Neural progenitor cell (in vitro differentiated cells): Measurements from ENCODE around the gene RBM28. TPM values are rescaled to one million over a fixed set of nuclear protein-coding genes. Genes with fewer than 3 reads are reported as not detected.

Experiments
- DNase-seq: peaks from one replicate; pipeline ENCODE4 v3.0.0-alpha.2; 2016; ENCODE audit warnings: low spot score
- H2AFZ ChIP-seq: fragments of 200-600 bp; sonication (generic); replicated peaks from 2 replicates; pipeline ENCODE4 v1.6.1; 2016; ENCODE audit warnings: antibody characterized with exemption
- H3F3A ChIP-seq: fragments of 200-600 bp; sonication (generic); 2 replicates; pipeline ENCODE4 v1.6.1; 2016; ENCODE audit warnings: antibody characterized with exemption, low read depth
- H3K27ac ChIP-seq: fragments of 200-600 bp; sonication (generic); 2 replicates; pipeline ENCODE4 v1.5.1; 2016; ENCODE audit warnings: mild to moderate bottlenecking
- H3K27me3 ChIP-seq: fragments of 200-600 bp; sonication (generic); 2 replicates; pipeline ENCODE4 v1.6.1; 2016; ENCODE audit warnings: mild to moderate bottlenecking, moderate library complexity
- H3K36me3 ChIP-seq: fragments of 200-600 bp; sonication (generic); 2 replicates; pipeline ENCODE4 v1.5.1; 2016
- H3K4me1 ChIP-seq: fragments of 200-600 bp; sonication (generic); 2 replicates; pipeline ENCODE4 v1.6.1; 2016; ENCODE audit warnings: mixed run types
- H3K4me2 ChIP-seq: fragments of 200-600 bp; sonication (generic); 2 replicates; pipeline ENCODE4 v1.6.1; 2016
- H3K4me3 ChIP-seq: fragments of 200-600 bp; sonication (generic); 2 replicates; pipeline ENCODE4 v1.5.1; 2016
- H3K79me2 ChIP-seq: fragments of 200-600 bp; sonication (generic); 2 replicates; pipeline ENCODE4 v1.6.1; 2016; ENCODE audit warnings: low read depth
- H3K9ac ChIP-seq: fragments of 200-600 bp; sonication (generic); 2 replicates; pipeline ENCODE4 v1.6.1; 2016
- H3K9me3 ChIP-seq: fragments of 200-600 bp; sonication (generic); 2 replicates; pipeline ENCODE4 v1.5.1; 2016; ENCODE audit warnings: low read depth
- H4K20me1 ChIP-seq: fragments of 200-600 bp; sonication (generic); 2 replicates; pipeline ENCODE4 v1.6.1; 2016; ENCODE audit warnings: low read depth
- H3K27ac Mint-ChIP-seq: 3 replicates; pipeline ENCODE4 v1.8.0; 2021; ENCODE audit warnings: mixed read lengths
- H3K27me3 Mint-ChIP-seq: 2 replicates; pipeline ENCODE4 v1.8.0; 2022; ENCODE audit warnings: low read depth, mild to moderate bottlenecking, inconsistent platforms, moderate library complexity, mixed read lengths; ENCODE audit not compliant: insufficient read depth
- H3K36me3 Mint-ChIP-seq: 3 replicates; pipeline ENCODE4 v1.8.0; 2021; ENCODE audit warnings: mixed read lengths
- H3K4me1 Mint-ChIP-seq: 3 replicates; pipeline ENCODE4 v1.8.0; 2021; ENCODE audit warnings: mixed read lengths
- H3K4me3 Mint-ChIP-seq: 3 replicates; pipeline ENCODE4 v1.8.0; 2021; ENCODE audit warnings: mild to moderate bottlenecking, moderate library complexity, mixed read lengths
- H3K9me3 Mint-ChIP-seq: 3 replicates; pipeline ENCODE4 v1.8.0; 2020; ENCODE audit warnings: mixed read lengths
- CTCF ChIP-seq: fragments of 200-600 bp; sonication (generic); IDR thresholded peaks from 2 replicates; pipeline ENCODE4 v1.5.1; 2017; ENCODE audit warnings: antibody characterized with exemption, mild to moderate bottlenecking
- EZH2 ChIP-seq: fragments of 200-600 bp; sonication (generic); IDR thresholded peaks from 2 replicates; pipeline ENCODE4 v1.6.1; 2017; ENCODE audit warnings: antibody characterized with exemption, mild to moderate bottlenecking, moderate library complexity
- EZH2phosphoT487 ChIP-seq: fragments of 200-600 bp; sonication (generic); IDR thresholded peaks from 2 replicates; pipeline ENCODE4 v1.6.1; 2017; ENCODE audit warnings: antibody characterized with exemption
- total RNA-seq: library from RNA; depleted of rRNA; stranded (reverse); fragments of >200 nt; gene quantifications from 2 replicates; pipeline ENCODE4 v1.2.3, GENCODE V29; 2015; ENCODE audit warnings: low replicate concordance

The RBM28 gene
- total RNA-seq, 1 donor from 2014 or later = 33.5 TPM

- no peak for TF ChIP-seq EZH2phosphoT487
- no peak for TF ChIP-seq EZH2
- TF ChIP-seq CTCF = no peak
- H3K79me2 ChIP-seq = no peaks in the 10 kb centered on the region
Measured at GRCh38 chr7:128373606-128374005, 29.9 kb upstream of the RBM28 start.

GRCh38 chr7:128370491-128370890 is 26.8 kb upstream of the RBM28 start:
- Histone ChIP-seq H3K36me3 (no peaks in the 10 kb centered on the region), H3K4me3 (no peak overlapping the region), H3K27me3 (peaks cover 32% of the 10 kb centered on the region), H3K79me2 (no peaks in the 10 kb centered on the region), H4K20me1 (no peaks in the 10 kb centered on the region), H2AFZ (no peak overlapping the region), H3K9me3 (no peaks in the 10 kb centered on the region), H3F3A (no peaks in the 10 kb centered on the region), H3K27ac (no peak overlapping the region), H3K9ac (no peak overlapping the region), H3K4me1 (no peaks in the 10 kb centered on the region), H3K4me2 (no peak overlapping the region)
- no peak for DNase-seq
- no peak overlapping the region for H3K4me3 Mint-ChIP-seq
- TF ChIP-seq CTCF (no peak), EZH2 (no peak), EZH2phosphoT487 (no peak)
- H3K36me3 Mint-ChIP-seq = no peaks in the 10 kb centered on the region
- no peaks in the 10 kb centered on the region for H3K4me1 Mint-ChIP-seq
- H3K27ac Mint-ChIP-seq = no peak overlapping the region
- H3K27me3 Mint-ChIP-seq = peaks cover 16% of the 10 kb centered on the region
- peaks cover 2% of the 10 kb centered on the region for H3K9me3 Mint-ChIP-seq

More at GRCh38 chr7:128373606-128374005, 29.9 kb upstream of the RBM28 start:
- no peak overlapping the region for H3K4me2 ChIP-seq
- Mint-ChIP-seq H3K36me3 (no peaks in the 10 kb centered on the region), H3K27me3 (peaks cover 3% of the 10 kb centered on the region), H3K9me3 (peaks cover 2% of the 10 kb centered on the region), H3K4me1 (peaks cover 2% of the 10 kb centered on the region), H3K27ac (no peak overlapping the region), H3K4me3 (no peak overlapping the region)
- H3K27me3 ChIP-seq = peaks cover 1% of the 10 kb centered on the region
- H3F3A ChIP-seq = no peaks in the 10 kb centered on the region
- H3K4me3 ChIP-seq = no peak overlapping the region
- H3K27ac ChIP-seq = no peak overlapping the region
- H2AFZ ChIP-seq = no peak overlapping the region
- no peak for DNase-seq
- H4K20me1 ChIP-seq = no peaks in the 10 kb centered on the region
- no peaks in the 10 kb centered on the region for H3K36me3 ChIP-seq
- no peaks in the 10 kb centered on the region for H3K4me1 ChIP-seq
- no peak overlapping the region for H3K9ac ChIP-seq
- no peaks in the 10 kb centered on the region for H3K9me3 ChIP-seq

DNA sequence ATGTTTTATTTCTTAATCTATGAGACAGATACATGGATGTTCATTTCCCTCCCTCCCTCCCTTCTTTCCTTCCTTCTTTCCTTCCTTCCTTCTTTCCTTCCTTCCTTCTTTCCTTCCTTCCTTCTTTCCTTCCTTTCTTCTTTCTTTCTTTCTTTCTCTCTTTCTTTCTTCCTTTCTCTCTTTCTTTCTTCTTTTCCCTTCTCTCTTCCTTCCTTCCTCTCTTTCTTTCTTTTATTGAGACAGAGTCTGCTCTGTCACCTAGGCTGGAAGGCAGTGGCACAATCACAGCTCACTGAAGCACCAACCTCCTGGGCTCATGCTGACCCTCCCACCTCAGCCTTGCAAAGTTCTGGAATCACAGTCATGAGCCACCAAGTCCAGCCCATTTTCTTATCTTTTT is 23.3 kb upstream of the RBM28 start:
- Mint-ChIP-seq H3K27ac (no peak overlapping the region), H3K36me3 (no peaks in the 10 kb centered on the region), H3K4me1 (peaks cover 2% of the 10 kb centered on the region), H3K27me3 (peaks cover 48% of the 10 kb centered on the region), H3K9me3 (no peaks in the 10 kb centered on the region), H3K4me3 (no peak overlapping the region)
- no peak for DNase-seq
- Histone ChIP-seq H3K27ac (no peak overlapping the region), H4K20me1 (no peaks in the 10 kb centered on the region), H3K4me2 (no peak overlapping the region), H3K4me1 (no peaks in the 10 kb centered on the region), H3K27me3 (peaks cover 67% of the 10 kb centered on the region), H3K9me3 (no peaks in the 10 kb centered on the region), H2AFZ (no peak overlapping the region), H3K79me2 (no peaks in the 10 kb centered on the region), H3K4me3 (no peak overlapping the region), H3K9ac (no peak overlapping the region), H3K36me3 (no peaks in the 10 kb centered on the region), H3F3A (peaks cover 8% of the 10 kb centered on the region)
- TF ChIP-seq EZH2phosphoT487 (no peak), CTCF (no peak), EZH2 (no peak)
